Renal pelvis (tissue), 12 donors: ENCODE results near the gene MCEE. TPM values are rescaled to one million over a fixed set of nuclear protein-coding genes. Genes with fewer than 3 reads are reported as not detected.
A peak's percentile ranks its signal among the peaks of the same experiment; 100 is the strongest.
"Not testable (repeated sequence)": the region's sequence is repeated elsewhere in the genome, so short reads cannot be mapped to it uniquely, and the experiment has no call there.

Experiments used
- DNase-seq: peaks from one replicate; pipeline ENCODE4 v3.0.0-alpha.2; 2013
- long read RNA-seq, 16 experiments: transcript quantifications; one replicate each; lab custom pipeline, GENCODE V29; 2026
- polyA plus RNA-seq, 3 donors: library from polyadenylated mRNA; unstranded; fragments of 120-200 nt; gene quantifications; one replicate each; pipeline ENCODE4 v1.2.1, GENCODE V29; 2013; ENCODE audit not compliant: insufficient read length in 3 of 3

MCEE gene
- 10 to 100 TPM; 21.8 to 25.9 (median 22.6) TPM for polyA plus RNA-seq
- long read RNA-seq, donor 1, transcript MCEE-201 (3 exons, 835 nt): major isoform, 10 of 10 reads
- long read RNA-seq, donor 1, partial matches to known transcripts: 0 of 10 reads
- long read RNA-seq, donor 1, other reads (novel, unspliced or antisense): 0 of 10 reads
- long read RNA-seq, donor 2, transcript MCEE-201 (3 exons, 835 nt): major isoform, 10 of 15 reads
- long read RNA-seq, donor 2, partial matches to known transcripts: 5 of 15 reads
- long read RNA-seq, donor 2, other reads (novel, unspliced or antisense): 0 of 15 reads
- long read RNA-seq, donor 3, transcript MCEE-201 (3 exons, 835 nt): major isoform, 8 of 13 reads
- long read RNA-seq, donor 3, partial matches to known transcripts: 5 of 13 reads
- long read RNA-seq, donor 3, other reads (novel, unspliced or antisense): 0 of 13 reads
- long read RNA-seq, donor 4, transcript MCEE-201 (3 exons, 835 nt): major isoform, 11 of 22 reads
- long read RNA-seq, donor 4, partial matches to known transcripts: 5 of 22 reads
- long read RNA-seq, donor 4, other reads (novel, unspliced or antisense): 6 of 22 reads
- long read RNA-seq, donor 5, transcript MCEE-201 (3 exons, 835 nt): major isoform, 8 of 8 reads
- long read RNA-seq, donor 5, partial matches to known transcripts: 0 of 8 reads
- long read RNA-seq, donor 5, other reads (novel, unspliced or antisense): 0 of 8 reads
- long read RNA-seq, donor 6, partial matches to known transcripts: 0 of 4 reads
- long read RNA-seq, donor 6, other reads (novel, unspliced or antisense): 0 of 4 reads
- long read RNA-seq, donor 7, transcript MCEE-201 (3 exons, 835 nt): major isoform, 15 of 25 reads
- long read RNA-seq, donor 7, partial matches to known transcripts: 0 of 25 reads
- long read RNA-seq, donor 7, other reads (novel, unspliced or antisense): 10 of 25 reads
- long read RNA-seq, donor 8, partial matches to known transcripts: 0 of 3 reads
- long read RNA-seq, donor 8, other reads (novel, unspliced or antisense): 0 of 3 reads
- long read RNA-seq, donor 9, partial matches to known transcripts: 0 of 5 reads
- long read RNA-seq, donor 9, other reads (novel, unspliced or antisense): 0 of 5 reads
- long read RNA-seq, donor 10, transcript MCEE-201 (3 exons, 835 nt): major isoform, 8 of 8 reads
- long read RNA-seq, donor 10, partial matches to known transcripts: 0 of 8 reads
- long read RNA-seq, donor 10, other reads (novel, unspliced or antisense): 0 of 8 reads
- long read RNA-seq, donor 11, transcript MCEE-201 (3 exons, 835 nt): major isoform, 8 of 8 reads
- long read RNA-seq, donor 11, partial matches to known transcripts: 0 of 8 reads
- long read RNA-seq, donor 11, other reads (novel, unspliced or antisense): 0 of 8 reads
- long read RNA-seq, donor 12, transcript MCEE-201 (3 exons, 835 nt): major isoform, 8 of 180 reads
- long read RNA-seq, donor 12, partial matches to known transcripts: 137 of 180 reads
- long read RNA-seq, donor 12, other reads (novel, unspliced or antisense): 34 of 180 reads
- long read RNA-seq, donor 13, partial matches to known transcripts: 0 of 1 reads
- long read RNA-seq, donor 13, other reads (novel, unspliced or antisense): 0 of 1 reads
- long read RNA-seq, donor 14: 0 reads
- long read RNA-seq, donor 15, transcript MCEE-201 (3 exons, 835 nt): major isoform, 9 of 17 reads
- long read RNA-seq, donor 15, partial matches to known transcripts: 0 of 17 reads
- long read RNA-seq, donor 15, other reads (novel, unspliced or antisense): 8 of 17 reads
- long read RNA-seq, donor 16, transcript MCEE-201 (3 exons, 835 nt): major isoform, 11 of 20 reads
- long read RNA-seq, donor 16, partial matches to known transcripts: 0 of 20 reads
- long read RNA-seq, donor 16, other reads (novel, unspliced or antisense): 8 of 20 reads

- DNase-seq: peak; percentile 90
Observed at GRCh38 chr2:71130152-71130904, at the start of gene MCEE, which contains the start of gene MPHOSPH10. Gene MCEE, minus strand, starts transcription at chr2:71130229. Its CDS starts 10 bp downstream, at chr2:71130219. Gene MPHOSPH10, plus strand, starts transcription at chr2:71130634. Its CDS starts 32 bp downstream, at chr2:71130666.

- not testable (repeated sequence) for DNase-seq
Observed at GRCh38 chr2:71178836-71179235, 48.8 kb upstream of the MCEE start.

GRCh38 chr2:71174207-71174606, 44.2 kb upstream of the MCEE start:
- DNase-seq: no peak

- no peak for DNase-seq
Observed at GRCh38 chr2:71173096-71173495, 43.1 kb upstream of the MCEE start.

GRCh38 chr2:71166812-71167211, 36.8 kb upstream of the MCEE start:
- no peak for DNase-seq

- peak; percentile 41 for DNase-seq
Observed at GRCh38 chr2:71157124-71157793, 27.2 kb upstream of the MCEE start.

- peak; percentile 61 for DNase-seq
Observed at GRCh38 chr2:71156573-71156972, 26.5 kb upstream of the MCEE start.

GRCh38 chr2:71155846-71156245, 25.8 kb upstream of the MCEE start:
- no peak for DNase-seq

GRCh38 chr2:71154798-71155197, 24.8 kb upstream of the MCEE start:
- no peak for DNase-seq

GRCh38 chr2:71154279-71154678, 24.2 kb upstream of the MCEE start:
- DNase-seq: no peak

GRCh38 chr2:71153585-71154224, 23.7 kb upstream of the MCEE start:
- DNase-seq: no peak

GRCh38 chr2:71151620-71152019, 21.6 kb upstream of the MCEE start:
- DNase-seq: no peak

- no peak for DNase-seq
Observed at GRCh38 chr2:71150082-71150816, 20.2 kb upstream of the MCEE start.

- DNase-seq: no peak
Observed at GRCh38 chr2:71148506-71149063, 18.6 kb upstream of the MCEE start.

- no peak for DNase-seq
Observed at GRCh38 chr2:71143782-71144181, 13.8 kb upstream of the MCEE start.

GRCh38 chr2:71136174-71136573, 6.1 kb upstream of the MCEE start:
- no peak for DNase-seq

GRCh38 chr2:71133603-71134002, 3.6 kb upstream of the MCEE start:
- DNase-seq: no peak
